Neural progenitor cell (in vitro differentiated cells): Measurements from ENCODE around the gene NFIX. TPM values are rescaled to one million over a fixed set of nuclear protein-coding genes. Genes with fewer than 3 reads are reported as not detected.

ENCODE experiments used
- DNase-seq: peaks from one replicate; pipeline ENCODE4 v3.0.0-alpha.2; 2016; ENCODE audit warnings: low spot score
- H2AFZ ChIP-seq: fragments of 200-600 bp; sonication (generic); replicated peaks from 2 replicates; pipeline ENCODE4 v1.6.1; 2016; ENCODE audit warnings: antibody characterized with exemption
- H3F3A ChIP-seq: fragments of 200-600 bp; sonication (generic); 2 replicates; pipeline ENCODE4 v1.6.1; 2016; ENCODE audit warnings: antibody characterized with exemption, low read depth
- H3K27ac ChIP-seq: fragments of 200-600 bp; sonication (generic); 2 replicates; pipeline ENCODE4 v1.5.1; 2016; ENCODE audit warnings: mild to moderate bottlenecking
- H3K27me3 ChIP-seq: fragments of 200-600 bp; sonication (generic); 2 replicates; pipeline ENCODE4 v1.6.1; 2016; ENCODE audit warnings: mild to moderate bottlenecking, moderate library complexity
- H3K36me3 ChIP-seq: fragments of 200-600 bp; sonication (generic); 2 replicates; pipeline ENCODE4 v1.5.1; 2016
- H3K4me1 ChIP-seq: fragments of 200-600 bp; sonication (generic); 2 replicates; pipeline ENCODE4 v1.6.1; 2016; ENCODE audit warnings: mixed run types
- H3K4me2 ChIP-seq: fragments of 200-600 bp; sonication (generic); 2 replicates; pipeline ENCODE4 v1.6.1; 2016
- H3K4me3 ChIP-seq: fragments of 200-600 bp; sonication (generic); 2 replicates; pipeline ENCODE4 v1.5.1; 2016
- H3K79me2 ChIP-seq: fragments of 200-600 bp; sonication (generic); 2 replicates; pipeline ENCODE4 v1.6.1; 2016; ENCODE audit warnings: low read depth
- H3K9ac ChIP-seq: fragments of 200-600 bp; sonication (generic); 2 replicates; pipeline ENCODE4 v1.6.1; 2016
- H3K9me3 ChIP-seq: fragments of 200-600 bp; sonication (generic); 2 replicates; pipeline ENCODE4 v1.5.1; 2016; ENCODE audit warnings: low read depth
- H4K20me1 ChIP-seq: fragments of 200-600 bp; sonication (generic); 2 replicates; pipeline ENCODE4 v1.6.1; 2016; ENCODE audit warnings: low read depth
- H3K27ac Mint-ChIP-seq: 3 replicates; pipeline ENCODE4 v1.8.0; 2021; ENCODE audit warnings: mixed read lengths
- H3K27me3 Mint-ChIP-seq: 2 replicates; pipeline ENCODE4 v1.8.0; 2022; ENCODE audit warnings: low read depth, mild to moderate bottlenecking, inconsistent platforms, moderate library complexity, mixed read lengths; ENCODE audit not compliant: insufficient read depth
- H3K36me3 Mint-ChIP-seq: 3 replicates; pipeline ENCODE4 v1.8.0; 2021; ENCODE audit warnings: mixed read lengths
- H3K4me1 Mint-ChIP-seq: 3 replicates; pipeline ENCODE4 v1.8.0; 2021; ENCODE audit warnings: mixed read lengths
- H3K4me3 Mint-ChIP-seq: 3 replicates; pipeline ENCODE4 v1.8.0; 2021; ENCODE audit warnings: mild to moderate bottlenecking, moderate library complexity, mixed read lengths
- H3K9me3 Mint-ChIP-seq: 3 replicates; pipeline ENCODE4 v1.8.0; 2020; ENCODE audit warnings: mixed read lengths
- EZH2 ChIP-seq: fragments of 200-600 bp; sonication (generic); IDR thresholded peaks from 2 replicates; pipeline ENCODE4 v1.6.1; 2017; ENCODE audit warnings: antibody characterized with exemption, mild to moderate bottlenecking, moderate library complexity
- EZH2phosphoT487 ChIP-seq: fragments of 200-600 bp; sonication (generic); IDR thresholded peaks from 2 replicates; pipeline ENCODE4 v1.6.1; 2017; ENCODE audit warnings: antibody characterized with exemption
- total RNA-seq: library from RNA; depleted of rRNA; stranded (reverse); fragments of >200 nt; gene quantifications from 2 replicates; pipeline ENCODE4 v1.2.3, GENCODE V29; 2015; ENCODE audit warnings: low replicate concordance
- TF ChIP-seq, protein P1 (sequence below): fragments of 200-600 bp; sonication (generic); IDR thresholded peaks from 2 replicates; pipeline ENCODE4 v1.5.1; 2017; ENCODE audit warnings: antibody characterized with exemption, mild to moderate bottlenecking

Gene NFIX
- total RNA-seq, 1 donor from 2014 or later, result 0.06 TPM

- Mint-ChIP-seq H3K4me3 (peak overlapping the region; percentile 44), H3K4me1 (peaks cover 5% of the 10 kb centered on the region), H3K27ac (no peak overlapping the region), H3K27me3 (peaks cover 16% of the 10 kb centered on the region), H3K36me3 (peaks cover 4% of the 10 kb centered on the region), H3K9me3 (peaks cover 2% of the 10 kb centered on the region)
- no peak for TF ChIP-seq EZH2
- TF ChIP-seq, protein P1, sequence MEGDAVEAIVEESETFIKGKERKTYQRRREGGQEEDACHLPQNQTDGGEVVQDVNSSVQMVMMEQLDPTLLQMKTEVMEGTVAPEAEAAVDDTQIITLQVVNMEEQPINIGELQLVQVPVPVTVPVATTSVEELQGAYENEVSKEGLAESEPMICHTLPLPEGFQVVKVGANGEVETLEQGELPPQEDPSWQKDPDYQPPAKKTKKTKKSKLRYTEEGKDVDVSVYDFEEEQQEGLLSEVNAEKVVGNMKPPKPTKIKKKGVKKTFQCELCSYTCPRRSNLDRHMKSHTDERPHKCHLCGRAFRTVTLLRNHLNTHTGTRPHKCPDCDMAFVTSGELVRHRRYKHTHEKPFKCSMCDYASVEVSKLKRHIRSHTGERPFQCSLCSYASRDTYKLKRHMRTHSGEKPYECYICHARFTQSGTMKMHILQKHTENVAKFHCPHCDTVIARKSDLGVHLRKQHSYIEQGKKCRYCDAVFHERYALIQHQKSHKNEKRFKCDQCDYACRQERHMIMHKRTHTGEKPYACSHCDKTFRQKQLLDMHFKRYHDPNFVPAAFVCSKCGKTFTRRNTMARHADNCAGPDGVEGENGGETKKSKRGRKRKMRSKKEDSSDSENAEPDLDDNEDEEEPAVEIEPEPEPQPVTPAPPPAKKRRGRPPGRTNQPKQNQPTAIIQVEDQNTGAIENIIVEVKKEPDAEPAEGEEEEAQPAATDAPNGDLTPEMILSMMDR, result peak; percentile 1
- no peak overlapping the region for H3K4me2 ChIP-seq
- H4K20me1 ChIP-seq, result peaks cover 20% of the 10 kb centered on the region
- H3F3A ChIP-seq, result peaks cover 8% of the 10 kb centered on the region
- H3K9me3 ChIP-seq, result no peaks in the 10 kb centered on the region
- no peak overlapping the region for H3K9ac ChIP-seq
- DNase-seq, result no peak
- H3K27ac ChIP-seq, result no peak overlapping the region
- no peaks in the 10 kb centered on the region for H3K79me2 ChIP-seq
- H2AFZ ChIP-seq, result no peak overlapping the region
- H3K27me3 ChIP-seq, result peaks cover 33% of the 10 kb centered on the region
- H3K4me1 ChIP-seq, result peaks cover 3% of the 10 kb centered on the region
- no peaks in the 10 kb centered on the region for H3K36me3 ChIP-seq
- no peak overlapping the region for H3K4me3 ChIP-seq
These were observed 109.8 kb downstream of the NFIX start for GRCh38 chr19:13104848-13105711.

DNA sequence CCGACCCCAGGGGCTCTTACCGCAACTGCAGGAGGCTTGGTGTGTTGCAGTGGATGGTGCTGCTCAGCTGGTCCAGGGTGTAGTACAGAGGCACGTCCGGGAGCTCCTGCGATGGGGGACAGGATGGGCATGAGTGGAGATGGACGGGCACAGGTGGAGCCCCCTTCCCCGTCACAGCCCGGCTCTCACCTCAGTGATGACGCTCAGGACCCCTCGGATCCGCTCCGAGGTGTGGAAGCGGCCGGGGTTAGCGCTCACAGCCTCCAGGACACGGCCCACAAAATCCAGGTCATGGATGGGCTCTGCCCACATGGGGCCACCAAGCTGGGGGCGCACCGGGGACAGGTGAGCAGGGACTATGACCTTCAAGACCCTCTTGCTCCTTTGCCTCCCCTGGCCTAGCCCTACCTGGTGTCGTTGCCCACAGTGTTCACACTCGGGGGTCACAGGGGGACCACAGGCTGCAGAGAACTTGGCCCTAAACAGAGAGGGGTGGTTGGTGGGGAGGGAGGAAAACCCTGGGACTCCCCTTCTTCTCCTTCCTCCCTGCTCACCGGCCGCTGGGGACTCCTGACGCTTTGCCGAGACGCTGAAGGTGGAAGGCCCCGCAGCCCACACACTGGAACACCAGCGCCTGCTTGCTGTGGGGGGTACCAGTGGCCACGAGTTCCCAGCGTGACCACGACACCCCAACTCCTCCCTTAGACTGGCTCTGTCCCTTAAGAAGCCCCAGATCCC is 114.3 kb downstream of the NFIX start:
- Histone ChIP-seq H3K27ac (no peak overlapping the region), H3K9ac (no peak overlapping the region), H3K9me3 (no peaks in the 10 kb centered on the region), H3K4me3 (no peak overlapping the region), H4K20me1 (peaks cover 6% of the 10 kb centered on the region), H2AFZ (no peak overlapping the region), H3K4me1 (no peaks in the 10 kb centered on the region), H3F3A (peaks cover 3% of the 10 kb centered on the region), H3K79me2 (peaks cover 4% of the 10 kb centered on the region), H3K4me2 (no peak overlapping the region), H3K36me3 (no peaks in the 10 kb centered on the region), H3K27me3 (no peaks in the 10 kb centered on the region)
- no peak overlapping the region for H3K4me3 Mint-ChIP-seq
- H3K27ac Mint-ChIP-seq, result no peak overlapping the region
- no peaks in the 10 kb centered on the region for H3K4me1 Mint-ChIP-seq
- H3K9me3 Mint-ChIP-seq, result no peaks in the 10 kb centered on the region
- TF ChIP-seq EZH2phosphoT487 (no peak), EZH2 (no peak)
- TF ChIP-seq, protein P1, result no peak
- no peak for DNase-seq
- peaks cover 4% of the 10 kb centered on the region for H3K36me3 Mint-ChIP-seq
- H3K27me3 Mint-ChIP-seq, result no peaks in the 10 kb centered on the region

DNA sequence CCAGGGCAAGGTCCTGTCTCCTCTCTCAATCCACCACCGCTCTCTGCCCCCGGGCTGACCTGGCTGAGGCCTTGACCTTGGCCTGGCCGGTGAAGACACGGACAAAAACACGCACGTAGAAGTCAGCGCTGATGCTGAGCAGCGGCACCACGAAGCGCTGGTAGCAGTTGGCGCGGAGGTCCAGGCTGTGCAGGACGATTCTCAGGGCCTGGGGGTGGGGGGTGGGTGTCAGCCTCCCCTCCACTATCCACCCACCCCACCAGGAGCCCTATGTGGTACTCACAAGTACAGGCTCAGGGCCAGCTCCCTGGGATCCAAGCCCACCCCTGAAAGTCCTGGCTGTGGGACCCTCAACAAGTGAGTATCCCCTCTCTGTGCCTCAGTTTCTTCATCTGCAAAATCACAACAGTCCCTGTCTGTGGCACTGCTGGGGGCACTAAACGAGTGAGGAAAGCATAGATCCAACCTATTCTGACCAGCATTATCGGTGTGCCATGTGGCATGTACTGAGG is 114.9 kb downstream of the NFIX start:
- Mint-ChIP-seq H3K27me3 (no peaks in the 10 kb centered on the region), H3K9me3 (no peaks in the 10 kb centered on the region), H3K4me3 (no peak overlapping the region), H3K36me3 (peaks cover 4% of the 10 kb centered on the region), H3K4me1 (no peaks in the 10 kb centered on the region), H3K27ac (no peak overlapping the region)
- Histone ChIP-seq H3K4me2 (no peak overlapping the region), H3K36me3 (no peaks in the 10 kb centered on the region), H3K27ac (no peak overlapping the region), H3K27me3 (no peaks in the 10 kb centered on the region), H2AFZ (no peak overlapping the region), H3K4me1 (no peaks in the 10 kb centered on the region), H3K9ac (no peak overlapping the region), H3K4me3 (no peak overlapping the region), H3K79me2 (peaks cover 10% of the 10 kb centered on the region), H3F3A (no peaks in the 10 kb centered on the region), H4K20me1 (no peaks in the 10 kb centered on the region), H3K9me3 (no peaks in the 10 kb centered on the region)
- DNase-seq, result no peak
- no peak for TF ChIP-seq EZH2phosphoT487
- TF ChIP-seq, protein P1, result no peak
- no peak for TF ChIP-seq EZH2
